Measurements from ENCODE around the gene CLCN7. TPM values are rescaled to one million over a fixed set of nuclear protein-coding genes. Genes with fewer than 3 reads are reported as not detected.

Gene CLCN7
- total and polyA plus RNA-seq, 9 of the 15 experiments (the other 6 are each of a cell fraction or from before 2014, with no cell fraction given) = 0.06 to 126 (median 18.7) TPM

DNA sequence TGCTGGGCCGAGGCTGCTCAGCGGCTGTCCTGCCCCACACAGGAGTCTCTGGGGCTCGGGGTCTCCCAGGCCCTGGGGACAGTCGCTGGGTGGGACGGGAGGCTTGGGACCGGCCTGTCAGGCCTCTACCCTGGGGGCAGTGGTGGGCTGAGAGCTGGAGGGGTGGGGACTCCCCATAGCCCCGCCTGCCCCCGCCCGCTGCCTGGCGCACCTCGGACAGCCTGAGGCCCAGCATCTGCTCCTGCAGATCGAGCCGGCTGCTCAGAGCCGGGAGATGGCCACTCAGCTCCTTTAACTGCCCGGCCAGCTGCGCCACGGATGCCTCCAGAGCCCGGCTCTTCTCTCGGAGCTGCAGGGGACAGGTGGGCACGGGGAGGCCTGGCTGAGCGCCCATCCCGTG is 37.2 kb downstream of the CLCN7 start:
- in situ Hi-C loops (cut with MboI) = no loop called here
- Histone ChIP-seq H3K9me3 (replicated peaks; ENCODE audit: control insufficient read depth, insufficient read depth, low read depth, low read length) (no peaks in the 10 kb centered on the region), H3K27ac (ENCODE audit: extremely low read depth, low read depth, low read length) (no peak overlapping the region), H3K4me1 (replicated peaks in 1 of 2; ENCODE audit: control insufficient read depth in 2 of 2, insufficient read depth in 2 of 2, low read length in 2 of 2) (peaks cover 0 to 70% of the 10 kb centered on the region in 2 experiments; a peak in 3 of 5 replicates), H3K9me1 (ENCODE audit: control insufficient read depth, insufficient read depth, low read length) (no peaks in the 10 kb centered on the region), H3K36me3 (ENCODE audit: control insufficient read depth, insufficient read depth, low read length) (no peaks in the 10 kb centered on the region), H3K4me2 (ENCODE audit: insufficient read depth, low read length) (no peak overlapping the region), H2AFZ (ENCODE audit: low read depth, low read length) (no peak overlapping the region), H3K79me2 (ENCODE audit: control insufficient read depth, insufficient read depth, low read length) (no peaks in the 10 kb centered on the region), H4K20me1 (replicated peaks; ENCODE audit: control insufficient read depth, insufficient read depth, low read length) (no peaks in the 10 kb centered on the region), H3K27me3 (ENCODE audit: control insufficient read depth in 2 of 2, insufficient read depth in 2 of 2, low read length in 2 of 2) (peaks cover 0 to 9% of the 10 kb centered on the region in 2 experiments; a peak in 2 of 5 replicates), H3K4me3 (no peak overlapping the region), H3K9ac (ENCODE audit: insufficient read depth in 1 of 2, low read depth in 2 of 2, low read length in 2 of 2) (peak overlapping the region in 1 of 2 experiments; percentile 45; a peak in 2 of 4 replicates)
- FAIRE-seq = no peak
- POLR2A ChIA-PET = interaction anchor here (0.8 to 1.6 kb wide), 3 partner anchors 30 to 60 kb away, joined by 3 to 5 read pairs (median 3); no protein-coding TSS in a partner anchor
- no peak; the same call in 2 of the 3 replicates for ATAC-seq
- TF ChIP-seq, protein P1, sequence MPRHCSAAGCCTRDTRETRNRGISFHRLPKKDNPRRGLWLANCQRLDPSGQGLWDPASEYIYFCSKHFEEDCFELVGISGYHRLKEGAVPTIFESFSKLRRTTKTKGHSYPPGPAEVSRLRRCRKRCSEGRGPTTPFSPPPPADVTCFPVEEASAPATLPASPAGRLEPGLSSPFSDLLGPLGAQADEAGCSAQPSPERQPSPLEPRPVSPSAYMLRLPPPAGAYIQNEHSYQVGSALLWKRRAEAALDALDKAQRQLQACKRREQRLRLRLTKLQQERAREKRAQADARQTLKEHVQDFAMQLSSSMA (CRISPR knock-in tag; IDR thresholded peaks at IDR 0.05) = no peak
- TF ChIP-seq POLR3G (IDR thresholded peaks at IDR 0.05; ENCODE audit: extremely low read depth, insufficient read length, insufficient replicate concordance) = no peak
- TF ChIP-seq KDM1A (IDR thresholded peaks at IDR 0.05) = no peak
- no peak for TF ChIP-seq SIRT6 (IDR thresholded peaks at IDR 0.05; ENCODE audit: low read depth, low read length)
- 0 out of 2 replicates have a peak, but pooled peaks have one; percentile 6 for TF ChIP-seq SAFB (IDR thresholded peaks at IDR 0.05; ENCODE audit: borderline replicate concordance, low read depth, low read length)
- DNase-seq (ENCODE audit: extremely low read depth in 1 of 4, low spot score in 3 of 4) = no peak
- intact Hi-C loops (cut with micrococcal nuclease) = no loop called here
- CTCF ChIA-PET (ENCODE audit: low intra/inter-chr PET ratio) = no interaction called here
- WGBS (ENCODE audit: insufficient coverage, low coverage, missing lambda C conversion rate) = 54% methylated on average over 13 of the region's 22 CpGs
- BruUV-seq (replicated peaks) = no TSS peak

All from K562 (cell line).